ENCODE data around the gene SVEP1.

DNA sequence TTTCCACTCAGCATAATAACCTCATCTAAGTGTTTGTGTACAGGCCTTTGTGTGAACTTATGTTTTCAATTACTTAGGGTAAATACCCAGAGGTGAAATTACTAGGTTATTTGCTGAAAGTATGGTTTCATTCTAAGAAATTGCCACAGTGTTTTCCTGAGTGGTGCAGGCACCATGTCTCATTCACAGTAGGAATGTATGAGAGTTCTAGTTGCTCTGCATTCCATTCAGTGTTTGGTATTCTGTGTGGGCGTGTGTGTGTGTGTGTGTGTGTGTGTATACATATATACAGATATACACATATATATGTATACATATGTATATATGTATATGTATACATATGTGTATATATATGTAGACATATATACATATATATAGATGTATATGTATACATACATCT lies 8.8 kb upstream of the SVEP1 start:
- TF ChIP-seq POLR2A (IDR thresholded peaks at IDR 0.05) (no peak), CTCF (IDR thresholded peaks at IDR 0.05) (no peak)

Measured in Peyer's patch (tissue), 4 donors.